GM12875 (cell line): ENCODE data around the gene ASB1.
A peak's percentile ranks its signal among the peaks of the same experiment; 100 is the strongest.

Experiments used
- H3K4me3 ChIP-seq: one replicate; pipeline ENCODE4 v1.5.1; 2011; ENCODE audit warnings: low read depth, low read length, control low read depth
- TF ChIP-seq, protein P1 (sequence below): IDR thresholded peaks from 2 replicates; pipeline ENCODE4 v1.5.1; 2011; ENCODE audit warnings: low read depth, mild to moderate bottlenecking, control low read depth, inconsistent platforms, low read length, moderate library complexity, borderline replicate concordance; ENCODE audit not compliant: insufficient read depth

Gene ASB1

DNA sequence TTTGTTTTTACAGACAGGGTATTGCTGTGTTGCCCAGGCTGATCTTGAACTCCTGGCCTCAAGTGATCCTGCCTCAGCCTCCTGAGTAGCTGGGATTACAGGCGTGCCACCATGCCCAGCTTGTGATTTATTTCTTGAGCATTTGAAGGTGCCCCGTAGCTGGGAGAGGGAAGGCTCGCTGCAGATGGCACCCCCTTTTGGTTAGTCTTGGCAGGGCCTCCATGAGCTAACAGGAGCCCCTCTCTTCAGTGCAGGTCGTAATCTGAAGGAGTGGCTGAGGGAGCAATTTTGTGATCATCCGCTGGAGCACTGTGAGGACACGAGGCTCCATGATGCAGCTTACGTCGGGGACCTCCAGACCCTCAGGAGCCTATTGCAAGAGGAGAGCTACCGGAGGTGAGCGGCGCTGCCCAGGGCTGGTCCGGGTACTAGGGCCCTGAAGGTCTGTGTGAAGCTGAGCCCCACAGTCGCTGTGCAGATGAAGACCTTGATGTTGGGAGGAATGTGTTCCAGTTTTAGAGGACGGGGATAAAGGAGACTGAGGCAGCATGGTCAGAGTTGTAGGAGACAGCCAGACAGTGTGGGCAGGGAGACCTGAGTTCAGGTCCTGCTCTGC is 6.7 kb downstream of the ASB1 start:
- no peak overlapping the region for H3K4me3 ChIP-seq
- TF ChIP-seq, protein P1, sequence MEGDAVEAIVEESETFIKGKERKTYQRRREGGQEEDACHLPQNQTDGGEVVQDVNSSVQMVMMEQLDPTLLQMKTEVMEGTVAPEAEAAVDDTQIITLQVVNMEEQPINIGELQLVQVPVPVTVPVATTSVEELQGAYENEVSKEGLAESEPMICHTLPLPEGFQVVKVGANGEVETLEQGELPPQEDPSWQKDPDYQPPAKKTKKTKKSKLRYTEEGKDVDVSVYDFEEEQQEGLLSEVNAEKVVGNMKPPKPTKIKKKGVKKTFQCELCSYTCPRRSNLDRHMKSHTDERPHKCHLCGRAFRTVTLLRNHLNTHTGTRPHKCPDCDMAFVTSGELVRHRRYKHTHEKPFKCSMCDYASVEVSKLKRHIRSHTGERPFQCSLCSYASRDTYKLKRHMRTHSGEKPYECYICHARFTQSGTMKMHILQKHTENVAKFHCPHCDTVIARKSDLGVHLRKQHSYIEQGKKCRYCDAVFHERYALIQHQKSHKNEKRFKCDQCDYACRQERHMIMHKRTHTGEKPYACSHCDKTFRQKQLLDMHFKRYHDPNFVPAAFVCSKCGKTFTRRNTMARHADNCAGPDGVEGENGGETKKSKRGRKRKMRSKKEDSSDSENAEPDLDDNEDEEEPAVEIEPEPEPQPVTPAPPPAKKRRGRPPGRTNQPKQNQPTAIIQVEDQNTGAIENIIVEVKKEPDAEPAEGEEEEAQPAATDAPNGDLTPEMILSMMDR, result 0 out of 2 replicates have a peak, but pooled peaks have one; percentile 1

DNA sequence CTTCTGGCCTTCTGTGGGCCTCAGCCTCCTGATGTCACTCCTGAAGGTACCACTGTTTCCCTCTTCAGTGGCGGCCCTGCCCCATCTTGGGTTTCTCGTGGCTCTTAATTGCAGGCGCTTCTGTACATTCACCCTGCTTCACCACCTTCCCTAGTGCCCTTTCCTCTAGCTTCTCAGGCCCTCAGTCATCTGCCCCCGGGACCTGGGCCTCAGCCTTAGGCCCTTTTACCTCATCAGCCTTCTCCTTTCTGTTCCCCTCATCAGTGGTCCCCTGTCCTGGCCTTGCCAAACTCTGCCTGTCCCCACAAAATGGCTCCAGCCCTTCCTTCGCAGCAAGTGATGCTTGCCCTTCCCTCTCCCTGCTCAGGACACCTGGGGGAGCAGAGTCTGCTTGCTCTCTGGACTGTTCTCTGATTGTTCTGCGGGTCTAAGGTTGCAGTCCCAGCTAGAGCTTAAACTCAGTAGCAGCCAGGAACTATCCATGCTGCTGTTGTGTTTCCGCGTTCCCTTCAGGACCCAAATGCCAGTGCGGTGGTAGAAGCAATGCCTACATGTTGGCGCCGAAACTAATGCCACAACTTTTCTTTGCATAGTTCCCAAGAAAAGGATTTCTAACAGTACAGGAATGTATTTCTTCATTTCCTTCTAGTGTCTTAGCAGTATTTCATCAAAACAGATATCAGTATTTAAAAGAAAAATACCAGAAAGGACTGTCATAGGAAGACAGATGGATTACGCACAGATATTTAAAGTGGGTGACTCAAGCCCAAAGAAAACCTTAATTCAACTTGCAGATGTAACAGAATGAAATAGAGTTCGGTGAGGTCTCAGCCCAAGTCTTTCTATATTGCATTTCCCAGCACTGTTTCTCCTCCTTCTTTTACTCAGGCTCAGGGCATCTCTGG is 7.5 kb downstream of the ASB1 start:
- no peak overlapping the region for H3K4me3 ChIP-seq
- TF ChIP-seq, protein P1, result no peak

DNA sequence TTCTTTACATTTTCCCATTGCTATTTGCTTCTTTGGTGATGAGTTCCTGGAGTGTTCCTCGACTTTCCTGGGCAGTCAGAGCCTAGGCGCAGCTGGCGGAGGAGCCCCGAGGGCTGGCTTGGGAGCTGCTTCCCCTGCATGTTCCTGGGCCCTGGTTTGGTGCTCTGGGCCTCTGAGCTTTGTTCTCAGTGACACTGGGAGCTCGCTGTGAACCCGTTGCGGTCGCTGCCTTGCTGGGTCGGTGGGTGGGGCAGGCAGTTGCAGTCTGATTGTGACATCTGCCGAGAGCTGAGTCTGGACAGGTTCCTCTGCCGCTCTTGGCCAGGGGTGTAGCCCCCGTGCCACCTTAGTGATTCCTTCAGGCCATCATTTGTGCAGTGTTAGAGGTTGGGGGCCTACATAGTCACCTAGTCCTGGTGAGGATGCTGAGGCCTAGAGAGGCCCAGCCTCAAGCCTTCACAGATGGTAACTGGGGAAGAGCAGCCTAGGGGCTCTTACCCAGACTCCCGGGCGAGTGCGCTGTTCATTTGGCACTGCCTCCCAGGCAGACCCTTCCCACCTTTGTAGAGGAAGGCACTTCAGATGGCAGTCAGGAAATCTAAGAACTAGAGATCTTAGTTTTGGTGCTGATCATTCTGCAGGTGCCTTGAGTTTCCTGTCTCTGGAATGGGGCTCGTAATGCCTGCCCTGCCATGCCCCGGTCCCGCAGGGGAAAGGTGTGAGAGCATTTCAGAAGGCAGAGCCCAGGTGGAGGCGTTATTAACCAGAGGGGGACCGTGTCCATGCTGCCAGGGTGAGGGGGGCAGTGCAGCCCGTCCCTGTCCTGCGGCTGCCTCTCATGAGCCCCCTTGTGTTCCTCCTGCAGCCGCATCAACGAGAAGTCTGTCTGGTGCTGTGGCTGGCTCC is 8.4 kb downstream of the ASB1 start:
- H3K4me3 ChIP-seq, result no peak overlapping the region
- TF ChIP-seq, protein P1, result no peak

DNA sequence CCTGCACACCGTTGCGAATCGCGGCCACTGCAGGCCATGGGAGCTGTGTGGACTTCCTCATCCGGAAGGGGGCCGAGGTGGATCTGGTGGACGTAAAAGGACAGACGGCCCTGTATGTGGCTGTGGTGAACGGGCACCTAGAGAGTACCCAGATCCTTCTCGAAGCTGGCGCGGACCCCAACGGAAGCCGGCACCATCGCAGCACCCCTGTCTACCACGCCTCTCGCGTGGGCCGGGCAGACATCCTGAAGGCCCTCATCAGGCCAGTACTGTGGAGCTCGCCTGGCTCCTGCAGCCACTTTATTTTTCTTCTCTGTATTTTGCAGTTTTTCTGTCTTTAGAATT is 9.0 kb downstream of the ASB1 start:
- H3K4me3 ChIP-seq, result no peak overlapping the region
- TF ChIP-seq, protein P1, result no peak

DNA sequence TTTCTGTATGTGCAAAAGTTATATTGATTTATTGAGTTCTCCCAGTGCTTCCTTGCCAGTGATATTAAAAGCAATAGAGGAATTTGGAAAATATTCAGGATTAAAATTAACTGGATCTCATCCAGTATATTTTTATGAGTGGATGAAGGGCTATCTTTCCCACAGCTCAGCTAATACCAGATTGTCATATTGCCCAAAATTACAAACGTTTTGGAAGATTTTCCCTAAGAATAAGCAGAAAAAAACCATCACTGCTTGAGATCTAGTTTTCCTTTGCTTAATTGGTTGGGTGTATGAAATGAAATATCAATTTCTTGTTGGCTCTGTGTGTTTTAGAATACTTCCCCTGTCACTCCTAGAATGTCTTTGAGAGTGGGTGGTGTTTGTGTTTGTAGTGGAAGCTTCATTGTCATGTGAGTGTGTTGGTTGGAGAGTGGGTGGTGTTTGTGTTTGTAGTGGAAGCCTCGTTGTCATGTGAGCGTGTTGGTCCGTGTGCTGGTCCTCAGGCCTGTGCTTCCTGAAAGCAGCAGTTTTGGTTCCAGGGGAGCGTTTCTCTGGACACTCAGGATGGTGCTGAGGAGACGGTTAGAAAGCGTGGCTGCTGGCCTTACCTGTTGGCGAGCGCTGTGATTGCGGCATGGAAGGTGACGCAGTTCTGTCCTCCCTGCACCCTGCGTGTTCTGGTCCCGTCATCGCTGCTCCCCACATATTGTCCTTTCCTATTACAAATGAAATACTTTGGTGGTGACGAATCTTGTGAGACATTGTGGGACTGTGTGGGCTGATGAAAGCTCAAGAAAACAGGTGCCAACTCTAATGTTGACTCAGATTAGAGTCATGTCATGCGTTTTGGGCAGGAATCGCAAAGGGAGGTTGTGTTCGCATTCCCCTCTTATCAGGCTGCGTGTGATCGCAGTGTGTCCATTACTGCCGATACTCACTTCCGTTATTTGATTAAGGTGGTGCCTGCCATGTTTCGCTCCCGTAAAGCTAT is 12.4 kb downstream of the ASB1 start:
- TF ChIP-seq, protein P1, result no peak
- no peak overlapping the region for H3K4me3 ChIP-seq

DNA sequence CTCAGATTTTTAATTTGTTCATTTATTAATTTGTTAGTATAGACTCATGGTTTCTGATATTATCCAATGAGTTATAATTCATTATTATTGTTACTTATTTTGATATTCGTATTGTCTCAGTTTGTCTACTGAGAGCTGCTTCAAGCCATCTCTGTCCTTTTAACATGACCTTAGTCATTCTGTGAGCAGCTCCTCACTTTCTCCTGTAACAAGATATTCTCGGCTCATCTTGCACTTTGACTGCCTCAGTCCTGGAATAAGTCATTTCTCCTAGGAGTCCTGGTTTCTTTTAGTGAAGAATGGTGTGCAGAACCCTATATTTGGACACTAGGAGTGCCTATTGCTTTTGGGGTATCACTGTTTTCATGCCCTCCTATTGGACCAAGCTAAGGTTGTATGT is 13.2 kb downstream of the ASB1 start:
- H3K4me3 ChIP-seq, result no peak overlapping the region
- TF ChIP-seq, protein P1, result no peak
